ENCODE results near the gene HRC.

DNA sequence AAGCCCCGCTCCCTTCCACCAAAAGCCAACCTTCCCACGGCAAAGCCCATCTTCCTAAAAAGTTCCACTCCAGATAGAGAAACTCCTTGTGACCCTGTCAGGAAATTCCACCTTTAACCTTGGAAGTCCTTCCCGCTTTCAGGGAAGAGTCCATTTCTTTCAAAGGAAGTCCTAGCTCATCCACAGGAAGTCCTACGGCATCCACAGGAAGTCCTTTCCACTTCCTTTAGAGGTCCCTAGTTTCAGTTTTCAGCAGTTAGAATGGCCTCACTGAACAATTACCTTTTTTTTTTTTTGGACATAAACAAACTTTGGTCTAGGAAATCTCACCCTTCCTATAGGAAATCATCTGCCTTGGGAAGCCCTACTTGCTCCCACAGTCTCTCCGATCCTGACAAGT, 34.1 kb upstream of the HRC start:
- TF ChIP-seq SIN3A (IDR thresholded peaks at IDR 0.05; ENCODE audit: borderline replicate concordance, insufficient read depth, low read depth, low read length) (no peak), POLR2AphosphoS5 (IDR thresholded peaks at IDR 0.05; ENCODE audit: low read depth, low read length) (no peak)
- TF ChIP-seq, protein P1, sequence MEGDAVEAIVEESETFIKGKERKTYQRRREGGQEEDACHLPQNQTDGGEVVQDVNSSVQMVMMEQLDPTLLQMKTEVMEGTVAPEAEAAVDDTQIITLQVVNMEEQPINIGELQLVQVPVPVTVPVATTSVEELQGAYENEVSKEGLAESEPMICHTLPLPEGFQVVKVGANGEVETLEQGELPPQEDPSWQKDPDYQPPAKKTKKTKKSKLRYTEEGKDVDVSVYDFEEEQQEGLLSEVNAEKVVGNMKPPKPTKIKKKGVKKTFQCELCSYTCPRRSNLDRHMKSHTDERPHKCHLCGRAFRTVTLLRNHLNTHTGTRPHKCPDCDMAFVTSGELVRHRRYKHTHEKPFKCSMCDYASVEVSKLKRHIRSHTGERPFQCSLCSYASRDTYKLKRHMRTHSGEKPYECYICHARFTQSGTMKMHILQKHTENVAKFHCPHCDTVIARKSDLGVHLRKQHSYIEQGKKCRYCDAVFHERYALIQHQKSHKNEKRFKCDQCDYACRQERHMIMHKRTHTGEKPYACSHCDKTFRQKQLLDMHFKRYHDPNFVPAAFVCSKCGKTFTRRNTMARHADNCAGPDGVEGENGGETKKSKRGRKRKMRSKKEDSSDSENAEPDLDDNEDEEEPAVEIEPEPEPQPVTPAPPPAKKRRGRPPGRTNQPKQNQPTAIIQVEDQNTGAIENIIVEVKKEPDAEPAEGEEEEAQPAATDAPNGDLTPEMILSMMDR (IDR thresholded peaks at IDR 0.05), result no peak
